GM20000 (cell line): ENCODE results near the gene TMEM212.

ENCODE experiments used
- DNase-seq: peaks from one replicate; pipeline ENCODE4 v3.0.0; 2012; ENCODE audit warnings: low spot score
- CTCF ChIP-seq: IDR thresholded peaks from 2 replicates; pipeline ENCODE4 v1.5.1; 2012; ENCODE audit warnings: mild to moderate bottlenecking, control low read depth; ENCODE audit errors: extremely low read depth, missing control alignments

Gene TMEM212

GRCh38 chr3:171883257-171883892 lies 40.2 kb downstream of the TMEM212 start:
- TF ChIP-seq CTCF: no peak

GRCh38 chr3:171883893-171884279 lies 40.7 kb downstream of the TMEM212 start:
- no peak for DNase-seq

More at GRCh38 chr3:171883257-171883892, 40.2 kb downstream of the TMEM212 start:
- DNase-seq: no peak

GRCh38 chr3:171888466-171888865 lies 45.3 kb downstream of the TMEM212 start:
- TF ChIP-seq CTCF: no peak
- no peak for DNase-seq

More at GRCh38 chr3:171883893-171884279, 40.7 kb downstream of the TMEM212 start:
- no peak for TF ChIP-seq CTCF

GRCh38 chr3:171890398-171890797 lies 47.2 kb downstream of the TMEM212 start:
- no peak for DNase-seq
- TF ChIP-seq CTCF: no peak

GRCh38 chr3:171892457-171892856 lies 49.3 kb downstream of the TMEM212 start:
- TF ChIP-seq CTCF: no peak

GRCh38 chr3:171895291-171895690 lies 52.1 kb downstream of the TMEM212 start:
- no peak for DNase-seq
- no peak for TF ChIP-seq CTCF

More at GRCh38 chr3:171892457-171892856, 49.3 kb downstream of the TMEM212 start:
- no peak for DNase-seq

GRCh38 chr3:171895900-171896299 lies 52.8 kb downstream of the TMEM212 start:
- TF ChIP-seq CTCF: no peak
- DNase-seq: no peak
